Activated T-cell treated with anti-CD3 and anti-CD28 coated beads for 48 hours (primary cell): ENCODE measurements around the gene EMILIN2.
"Not testable (repeated sequence)": the region's sequence is repeated elsewhere in the genome, so short reads cannot be mapped to it uniquely, and the experiment has no call there.

Experiments
- DNase-seq: peaks from one replicate; pipeline ENCODE4 v3.0.0-alpha.2; 2020; ENCODE audit warnings: low read depth

The EMILIN2 gene

DNA sequence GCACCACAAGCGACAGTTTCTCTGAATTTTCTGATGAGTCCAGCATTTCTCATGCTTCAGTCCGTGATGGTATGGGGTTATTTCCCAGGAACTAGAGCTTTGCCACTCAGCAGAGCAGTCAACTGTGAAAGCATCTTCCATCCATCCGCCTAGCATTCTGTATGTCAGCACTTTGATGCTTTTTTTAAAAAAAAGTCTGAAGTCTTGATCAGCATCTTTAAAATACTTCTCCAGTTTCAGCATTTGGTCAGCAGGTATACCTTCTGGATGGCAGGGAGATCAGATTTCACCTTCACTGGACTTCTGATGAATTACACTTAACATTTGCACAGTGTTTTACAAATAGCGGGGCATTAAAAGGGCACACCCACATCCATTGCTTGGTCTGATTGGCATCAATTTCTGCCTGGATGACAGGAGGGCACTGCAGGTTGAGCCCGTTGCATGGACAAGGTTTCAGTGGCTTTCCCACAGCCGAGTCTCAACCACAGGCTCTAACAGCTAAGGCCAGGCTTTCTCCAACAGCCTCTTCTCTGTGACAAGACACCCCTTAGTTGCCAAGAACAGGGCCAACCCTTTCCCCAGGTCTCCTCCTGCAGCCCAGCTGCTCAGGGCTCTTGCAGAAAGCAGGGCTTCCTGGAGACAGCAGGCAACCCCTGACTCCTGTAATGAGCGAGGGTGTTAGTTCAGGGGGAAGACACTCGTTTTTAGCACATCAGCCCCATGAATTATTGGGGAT lies 54.0 kb downstream of the EMILIN2 start:
- DNase-seq = no peak

DNA sequence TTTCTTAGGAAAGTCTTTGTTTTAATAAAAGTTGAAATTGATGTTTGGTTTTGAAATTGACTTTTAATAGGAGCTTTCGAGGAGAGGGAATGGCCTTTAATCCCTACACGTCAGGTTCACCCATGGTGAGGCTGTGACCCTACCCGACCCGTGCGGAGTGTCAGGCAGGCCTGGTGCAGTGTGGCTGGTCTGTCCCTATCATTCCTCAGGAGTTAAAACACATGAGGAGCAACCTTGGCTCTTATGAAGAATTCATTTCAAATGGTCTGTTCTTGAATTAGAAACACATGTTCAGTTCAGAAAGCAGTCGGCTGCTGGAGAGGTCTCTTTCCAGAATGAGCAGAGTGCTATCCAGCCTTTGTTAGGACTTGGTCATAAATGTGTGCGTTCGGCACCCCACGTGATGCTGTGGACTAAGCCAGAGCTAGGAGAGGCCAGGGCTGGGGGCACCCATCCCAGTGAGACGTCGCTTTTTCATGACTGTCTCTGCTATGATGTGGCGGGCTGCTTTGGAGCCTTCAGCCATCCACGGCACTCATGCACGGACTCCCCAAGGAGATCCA lies 54.7 kb downstream of the EMILIN2 start:
- no peak for DNase-seq

DNA sequence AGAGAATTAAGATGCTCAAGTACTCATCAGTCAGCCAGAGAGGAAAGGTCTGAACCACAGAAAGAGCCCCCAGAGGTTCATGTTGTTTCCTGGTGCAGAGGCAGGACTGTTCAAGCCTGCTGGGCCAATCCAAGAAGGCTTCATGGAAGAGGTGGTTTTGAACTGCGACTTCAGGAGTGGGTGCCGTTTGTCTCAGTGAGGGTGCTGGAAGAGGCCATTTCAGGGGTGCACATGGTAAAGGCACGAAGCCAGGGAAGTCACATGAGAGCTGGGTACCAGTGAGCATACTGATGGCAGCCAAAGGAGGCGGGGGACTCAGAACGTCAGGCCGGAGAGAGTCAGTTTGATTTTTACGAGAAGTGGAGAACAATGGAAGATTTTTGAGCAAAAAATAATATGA lies 55.5 kb downstream of the EMILIN2 start:
- no peak for DNase-seq

- DNase-seq = no peak
Measured at GRCh38 chr18:2903006-2903405, 56.2 kb downstream of the EMILIN2 start.

- peak; percentile 49 for DNase-seq
Measured at GRCh38 chr18:2905854-2906703, 59.3 kb downstream of the EMILIN2 start.

- DNase-seq = peak; percentile 52
Measured at GRCh38 chr18:2906704-2907549, 60.1 kb downstream of the EMILIN2 start.

DNA sequence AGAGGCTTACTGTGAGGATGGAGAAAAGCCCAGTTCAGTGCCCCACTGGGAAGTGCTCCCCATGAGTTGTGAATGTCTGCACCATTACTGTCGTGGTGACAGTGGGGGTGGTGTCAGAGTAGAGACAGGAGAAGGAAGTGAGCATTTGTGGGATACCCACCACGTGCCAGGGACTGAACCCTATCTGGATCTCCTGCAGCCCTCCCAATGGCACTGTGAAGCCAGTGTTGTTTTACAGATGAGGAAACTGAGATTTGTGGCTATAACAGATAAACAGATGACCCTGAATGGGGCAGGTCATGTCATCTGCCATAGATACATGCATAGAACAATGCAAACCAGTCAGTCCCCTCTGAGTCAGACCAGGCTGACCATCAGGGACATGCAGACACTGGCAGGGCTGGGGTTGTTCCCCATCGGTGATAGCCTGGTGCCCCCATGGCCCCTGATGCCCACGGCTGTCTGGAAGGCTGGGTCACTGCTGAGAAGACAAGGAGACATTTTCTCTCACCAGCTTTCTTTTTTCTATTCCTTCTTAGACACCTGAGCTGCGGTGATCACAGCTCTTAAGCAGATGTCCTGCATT lies 60.8 kb downstream of the EMILIN2 start:
- DNase-seq = no peak

GRCh38 chr18:2908166-2908945 lies 61.5 kb downstream of the EMILIN2 start:
- DNase-seq = no peak

- no peak for DNase-seq
Measured at GRCh38 chr18:2908946-2909335, 62.1 kb downstream of the EMILIN2 start.

GRCh38 chr18:2909431-2910140 lies 62.8 kb downstream of the EMILIN2 start:
- no peak for DNase-seq

DNA sequence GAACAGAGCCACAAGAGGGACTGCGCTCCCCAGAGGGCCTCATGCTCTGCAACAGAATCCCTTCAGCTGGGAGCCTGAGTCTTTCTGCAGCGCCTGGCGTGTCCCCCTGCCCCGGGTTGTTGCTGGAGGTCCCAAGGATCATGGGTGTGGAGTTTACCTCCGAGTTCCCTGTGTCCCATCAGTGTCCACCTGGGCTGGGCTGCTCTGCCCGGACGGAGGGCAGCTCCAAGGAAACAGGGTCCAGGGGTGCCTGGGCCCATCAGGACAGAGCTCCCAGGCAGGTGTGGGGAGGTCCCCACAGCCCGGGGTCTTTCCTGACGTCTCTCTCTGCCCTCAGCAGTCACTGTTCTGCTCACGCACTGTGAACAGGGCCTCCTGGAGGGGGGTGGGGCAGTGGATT lies 63.5 kb downstream of the EMILIN2 start:
- no peak for DNase-seq

DNA sequence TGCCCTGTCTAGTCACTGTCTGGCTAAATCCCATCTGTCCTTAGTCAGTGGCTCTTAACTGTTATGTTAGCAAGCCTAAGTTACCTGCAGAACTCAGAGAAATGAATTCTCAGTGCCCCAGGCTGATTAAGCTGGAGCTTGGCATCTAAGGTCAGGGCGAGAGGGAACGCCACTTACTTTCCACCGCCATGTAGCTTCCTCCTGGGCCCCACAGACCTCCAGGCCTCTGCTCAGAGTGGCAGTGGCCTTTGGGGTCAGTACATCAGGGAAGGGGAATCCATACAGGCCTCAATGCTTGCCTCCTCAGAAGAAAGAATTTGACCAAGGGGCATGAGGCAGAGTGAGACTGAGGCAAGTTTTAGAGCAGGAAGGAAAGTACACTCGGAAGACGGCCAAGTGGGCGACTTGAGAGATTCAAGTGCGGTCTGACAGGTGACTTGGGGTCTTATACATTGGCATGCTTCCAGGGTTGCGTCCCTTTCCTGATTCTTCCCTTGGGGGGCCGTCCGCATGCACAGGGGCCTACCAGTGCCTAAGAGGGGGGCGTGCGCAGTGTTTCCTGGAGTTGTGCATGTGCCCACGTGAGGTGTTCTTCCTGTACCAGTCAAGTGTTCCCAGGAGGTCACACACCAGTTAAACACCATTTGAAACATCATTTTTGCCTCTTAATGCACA lies 64.1 kb downstream of the EMILIN2 start:
- no peak for DNase-seq

DNA sequence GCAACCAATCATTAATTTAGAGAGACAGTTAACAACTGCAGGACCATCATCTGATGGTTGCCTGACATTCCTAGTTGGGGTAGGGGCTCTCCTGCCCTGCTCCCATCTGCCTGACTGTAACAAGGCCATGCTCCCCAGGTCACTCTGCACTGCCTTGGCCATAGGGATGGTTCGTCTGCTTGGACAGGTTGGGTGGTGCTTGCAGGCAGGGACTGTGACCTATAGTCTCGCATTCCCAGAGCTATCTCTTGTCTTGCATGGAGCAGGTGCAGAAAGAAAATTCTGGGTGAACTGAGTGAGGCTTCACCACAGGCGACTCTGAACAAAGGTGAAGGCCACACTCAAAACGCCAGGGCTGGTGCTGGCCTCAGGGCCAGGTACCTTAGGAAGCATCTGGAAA lies 64.7 kb downstream of the EMILIN2 start:
- DNase-seq = no peak

- no peak for DNase-seq
Measured at GRCh38 chr18:2912357-2913299, 65.8 kb downstream of the EMILIN2 start.

GRCh38 chr18:2913398-2914005 lies 66.7 kb downstream of the EMILIN2 start:
- DNase-seq = no peak

DNA sequence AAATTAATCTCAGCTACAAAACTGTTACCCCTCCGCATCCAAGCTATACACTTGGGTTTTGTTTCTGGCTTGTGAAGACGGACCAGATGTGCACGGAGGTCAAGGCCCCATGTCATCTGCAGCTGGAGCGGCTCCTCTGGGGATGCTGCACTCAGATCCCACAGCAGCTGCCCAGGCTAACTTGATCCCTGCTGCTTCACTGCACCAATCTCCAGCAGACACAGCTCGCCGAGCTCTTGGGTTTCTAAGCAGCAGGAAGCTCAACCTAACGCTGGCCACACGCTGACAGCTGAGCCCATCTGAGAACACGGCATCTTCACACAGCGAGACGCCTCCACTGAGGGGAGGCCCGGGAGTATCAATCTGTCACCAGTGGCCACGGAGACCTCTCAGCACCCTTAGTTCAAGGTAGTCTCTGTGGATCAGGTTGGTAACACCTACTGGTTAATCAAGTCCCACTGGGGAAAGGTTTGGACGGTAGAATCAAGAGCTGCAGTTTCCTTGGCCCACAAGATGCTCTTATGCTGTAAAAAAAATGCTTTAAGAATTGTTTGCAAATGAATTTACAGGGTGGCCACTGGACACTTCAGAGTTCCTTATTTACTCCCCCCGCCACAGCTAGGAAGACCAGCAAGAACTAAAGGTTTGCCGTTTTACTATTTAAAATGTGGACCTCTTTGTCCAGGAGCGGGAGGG lies 67.5 kb downstream of the EMILIN2 start:
- DNase-seq = no peak

DNA sequence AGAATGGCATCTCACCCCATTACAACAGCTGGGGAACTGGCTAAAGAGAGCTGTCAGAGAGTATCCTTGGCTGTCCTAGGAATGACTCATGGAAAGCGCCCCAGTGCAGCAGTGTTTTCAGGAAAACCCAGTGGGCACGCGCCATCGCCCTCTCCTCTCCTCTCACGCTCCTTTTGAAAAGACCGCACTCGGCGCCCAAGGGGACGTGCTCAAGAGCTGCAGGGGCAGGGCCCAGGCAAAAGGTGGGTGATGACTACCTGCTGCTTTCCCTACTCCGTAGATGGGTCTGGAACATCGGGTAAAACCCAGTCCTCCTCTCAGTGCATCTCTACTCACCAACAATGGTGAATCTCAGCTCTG lies 68.1 kb downstream of the EMILIN2 start:
- DNase-seq = no peak

DNA sequence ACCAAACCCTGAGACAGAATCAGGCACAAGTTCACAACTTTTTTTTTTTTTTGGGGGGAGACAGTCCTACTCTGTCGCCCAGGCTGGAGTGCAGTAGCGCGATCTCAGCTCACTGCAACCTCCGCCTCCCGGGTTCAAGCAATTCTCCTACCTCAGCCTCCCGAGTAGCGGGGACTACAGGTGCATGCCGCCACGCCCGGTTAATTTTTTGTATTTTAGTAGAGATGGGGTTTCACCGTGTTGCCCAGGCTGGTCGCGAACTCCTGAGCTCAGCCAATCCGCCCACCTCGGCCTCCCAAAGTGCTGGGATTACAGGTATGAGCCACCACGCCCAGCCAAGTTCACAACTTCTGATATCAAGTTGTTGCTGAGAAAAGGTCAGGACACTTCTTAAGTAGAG lies 68.7 kb downstream of the EMILIN2 start:
- not testable (repeated sequence) for DNase-seq
